Measurements from ENCODE around the gene B4GALNT1. TPM values are rescaled to one million over a fixed set of nuclear protein-coding genes. Genes with fewer than 3 reads are reported as not detected.

B4GALNT1 gene
- total and polyA plus RNA-seq, 10 of the 15 experiments (the other 5 are each of a cell fraction or from before 2014, with no cell fraction given), result 0.01 to 0.38 (median 0.14) TPM; not detected in 3

GRCh38 chr12:57590864-57591781 is 41.9 kb downstream of the B4GALNT1 start, which contains the start of gene PIP4K2C:
PIP4K2C (plus strand) TSS chr12:57591192; CDS start chr12:57591290, 98 bp downstream.
- Histone ChIP-seq H3K27ac (ENCODE audit: control insufficient read depth, insufficient read depth) (peak within 1 kb of the TSS; percentile 51), H3K36me3 (ENCODE audit: control insufficient read depth in 2 of 2, insufficient read depth in 2 of 2, low read length in 1 of 2) (no peaks in the 10 kb centered on the region), H3K4me1 (ENCODE audit: control insufficient read depth, insufficient read depth, low read length) (peaks cover 4% of the 10 kb centered on the region; the same call in 1 of the 2 replicates), H4K20me1 (ENCODE audit: control insufficient read depth, insufficient read depth) (no peaks in the 10 kb centered on the region), H3K79me2 (ENCODE audit: control insufficient read depth, insufficient read depth, low read length) (peaks cover 7% of the 10 kb centered on the region), H3K9ac (ENCODE audit: control insufficient read depth, insufficient read depth, low read length) (peak within 1 kb of the TSS; percentile 67), H3K9me3 (replicated peaks; ENCODE audit: control insufficient read depth, insufficient read depth, low read length) (no peaks in the 10 kb centered on the region), H2AFZ (ENCODE audit: control insufficient read depth, low read depth, low read length) (peak within 1 kb of the TSS; percentile 93), H3K4me3 (peak within 1 kb of the TSS; percentile 98), H3K4me2 (ENCODE audit: control insufficient read depth, insufficient read depth) (peak within 1 kb of the TSS; percentile 99), H3K27me3 (replicated peaks in 1 of 2; ENCODE audit: control insufficient read depth in 2 of 2, insufficient read depth in 2 of 2, low read length in 1 of 2) (no peaks in the 10 kb centered on the region)
- SMC1A ChIA-PET (ENCODE audit: uncharacterized antibody, unreplicated experiment), result interaction anchor here (0.8 to 2.8 kb wide), 5 partner anchors 9 to 30 kb away, joined by 3 to 15 read pairs (median 5); no protein-coding TSS in a partner anchor
- intact Hi-C loops (cut with micrococcal nuclease; ENCODE audit: unreplicated experiment) (loop anchor here (5.0 kb wide), 1 partner anchor 101 kb away; the partner anchor contains the start of gene OS9), in situ Hi-C loops (cut with MboI) (no loop called here)
- DNase-seq (ENCODE audit: low read depth, low spot score) (peak; percentile 44), ATAC-seq (peak; percentile 99), FAIRE-seq (peak; percentile 86)
- RAD21 ChIA-PET (ENCODE audit: unreplicated experiment), result interaction anchor here (2.3 kb wide), 1 partner anchor 23 kb away, joined by 8 read pairs; no protein-coding TSS in a partner anchor
- CTCF ChIA-PET, result interaction anchor here (0.6 to 5.1 kb wide), 7 partner anchors 8 to 136 kb away, joined by 3 to 52 read pairs (median 5); partner anchors contain the start of genes INHBE and OS9
- under 1% methylated on average over 67 of the region's 69 CpGs for WGBS (ENCODE audit: insufficient coverage, insufficient replicate concordance, low lambda C conversion rate, missing lambda C conversion rate)
- TSS peak; percentile 65 for BruUV-seq (replicated peaks)
- POLR2A ChIA-PET, result interaction anchor here (0.9 to 2.0 kb wide), 7 partner anchors 9 to 70 kb away, joined by 3 to 9 read pairs (median 3); partner anchors contain the start of genes ARHGEF25 and DDIT3
- no peak for TF ChIP-seq RCOR1 (conservative IDR thresholded peaks at IDR 0.05; ENCODE audit: low read depth, low read length)
- TF ChIP-seq IRF3 (IDR thresholded peaks at IDR 0.05), result no peak
- TF ChIP-seq, protein P1, sequence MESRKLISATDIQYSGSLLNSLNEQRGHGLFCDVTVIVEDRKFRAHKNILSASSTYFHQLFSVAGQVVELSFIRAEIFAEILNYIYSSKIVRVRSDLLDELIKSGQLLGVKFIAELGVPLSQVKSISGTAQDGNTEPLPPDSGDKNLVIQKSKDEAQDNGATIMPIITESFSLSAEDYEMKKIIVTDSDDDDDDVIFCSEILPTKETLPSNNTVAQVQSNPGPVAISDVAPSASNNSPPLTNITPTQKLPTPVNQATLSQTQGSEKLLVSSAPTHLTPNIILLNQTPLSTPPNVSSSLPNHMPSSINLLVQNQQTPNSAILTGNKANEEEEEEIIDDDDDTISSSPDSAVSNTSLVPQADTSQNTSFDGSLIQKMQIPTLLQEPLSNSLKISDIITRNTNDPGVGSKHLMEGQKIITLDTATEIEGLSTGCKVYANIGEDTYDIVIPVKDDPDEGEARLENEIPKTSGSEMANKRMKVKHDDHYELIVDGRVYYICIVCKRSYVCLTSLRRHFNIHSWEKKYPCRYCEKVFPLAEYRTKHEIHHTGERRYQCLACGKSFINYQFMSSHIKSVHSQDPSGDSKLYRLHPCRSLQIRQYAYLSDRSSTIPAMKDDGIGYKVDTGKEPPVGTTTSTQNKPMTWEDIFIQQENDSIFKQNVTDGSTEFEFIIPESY (IDR thresholded peaks at IDR 0.05), result no peak
- no peak for TF ChIP-seq IRF5 (IDR thresholded peaks at IDR 0.05; ENCODE audit: borderline replicate concordance)
- TF ChIP-seq TCF7 (IDR thresholded peaks at IDR 0.05; ENCODE audit: borderline replicate concordance), result no peak
- TF ChIP-seq RFX5 (IDR thresholded peaks at IDR 0.05; ENCODE audit: low read depth, low read length), result 0 out of 2 replicates have a peak, but pooled peaks have one; percentile 6
- TF ChIP-seq DPF2 (IDR thresholded peaks at IDR 0.05), result no peak
- peak; percentile 65 for TF ChIP-seq IKZF1 (conservative IDR thresholded peaks at IDR 0.05)
- TF ChIP-seq RAD21 (IDR thresholded peaks at IDR 0.05; ENCODE audit: insufficient read depth, low read depth, low read length), result no peak
- TF ChIP-seq PRDM15 (CRISPR knock-in tag; IDR thresholded peaks at IDR 0.05), result peak; percentile 90
- TF ChIP-seq PAX5 (IDR thresholded peaks at IDR 0.05; ENCODE audit: borderline replicate concordance, low read depth, low read length), result no peak
- no peak for TF ChIP-seq KAT2A (conservative IDR thresholded peaks at IDR 0.05; ENCODE audit: control insufficient read depth, low read depth, low read length)
- TF ChIP-seq CEBPB (IDR thresholded peaks at IDR 0.05; ENCODE audit: borderline replicate concordance in 1 of 2, low read depth in 2 of 2, low read length in 2 of 2), result no peak
